HepG2 (cell line): ENCODE measurements around the gene NAB1. TPM values are rescaled to one million over a fixed set of nuclear protein-coding genes. Genes with fewer than 3 reads are reported as not detected.

Experiments
- BRD4 ChIP-seq: sonication (generic); formaldehyde crosslinking; IDR thresholded peaks from 2 replicates; pipeline ENCODE4 v1.4.0; 2020; ENCODE audit warnings: missing genetic modification reagents
- ETV5 ChIP-seq: IDR thresholded peaks from 2 replicates; pipeline ENCODE4 v1.6.1; 2018; ENCODE audit warnings: missing biosample characterization, missing genetic modification reagents, inconsistent platforms, borderline replicate concordance
- GATAD2A ChIP-seq: IDR thresholded peaks from 2 replicates; pipeline ENCODE4 v1.6.1; 2016
- RARA ChIP-seq: IDR thresholded peaks from 2 replicates; pipeline ENCODE4 v1.6.1; 2016; ENCODE audit warnings: missing genetic modification reagents, missing compliant biosample characterization
- TBX2 ChIP-seq: sonication (generic); formaldehyde crosslinking; IDR thresholded peaks from 2 replicates; pipeline ENCODE4 v1.5.0; 2020; ENCODE audit warnings: missing genetic modification reagents, mild to moderate bottlenecking, borderline replicate concordance
- ZBTB7A ChIP-seq: sonication (generic); formaldehyde crosslinking; IDR thresholded peaks from 2 replicates; pipeline ENCODE4 v1.8.0; 2022; ENCODE audit warnings: mild to moderate bottlenecking, missing genetic modification reagents
- ZMAT5 ChIP-seq: sonication (generic); formaldehyde crosslinking; IDR thresholded peaks from 2 replicates; pipeline ENCODE4 v1.5.0; 2020; ENCODE audit warnings: mild to moderate bottlenecking, low read depth, missing genetic modification reagents, borderline replicate concordance
- ZNF142 ChIP-seq: sonication (generic); formaldehyde crosslinking; IDR thresholded peaks from 2 replicates; pipeline ENCODE4 v1.4.0; 2020; ENCODE audit warnings: missing genetic modification reagents
- ZNF256 ChIP-seq: sonication (generic); formaldehyde crosslinking; conservative IDR thresholded peaks from 2 replicates; pipeline ENCODE4 v1.4.0; 2020; ENCODE audit warnings: missing genetic modification reagents
- ZNF3 ChIP-seq: IDR thresholded peaks from 2 replicates; pipeline ENCODE4 v1.7.0; 2017; ENCODE audit warnings: inconsistent platforms
- ZNF562 ChIP-seq: sonication (generic); formaldehyde crosslinking; IDR thresholded peaks from 2 replicates; pipeline ENCODE4 v1.8.0; 2022; ENCODE audit warnings: missing genetic modification reagents, borderline replicate concordance
- ZNF615 ChIP-seq: sonication (generic); formaldehyde crosslinking; IDR thresholded peaks from 2 replicates; pipeline ENCODE4 v1.5.0; 2020; ENCODE audit warnings: mild to moderate bottlenecking, missing genetic modification reagents, borderline replicate concordance
- ZNF704 ChIP-seq: sonication (generic); formaldehyde crosslinking; IDR thresholded peaks from 2 replicates; pipeline ENCODE4 v1.8.1; 2023; ENCODE audit warnings: mild to moderate bottlenecking, inconsistent platforms, moderate library complexity, missing genetic modification reagents, borderline replicate concordance
- ZNF747 ChIP-seq: sonication (generic); formaldehyde crosslinking; IDR thresholded peaks from 2 replicates; pipeline ENCODE4 v1.8.1; 2023; ENCODE audit warnings: missing genetic modification reagents, mild to moderate bottlenecking, borderline replicate concordance
- ZNF777 ChIP-seq: sonication (generic); formaldehyde crosslinking; IDR thresholded peaks from 2 replicates; pipeline ENCODE4 v1.4.0; 2020; ENCODE audit warnings: missing genetic modification reagents
- ZNF784 ChIP-seq: sonication (generic); formaldehyde crosslinking; IDR thresholded peaks from 2 replicates; pipeline ENCODE4 v1.5.1; 2020; ENCODE audit warnings: missing genetic modification reagents, mild to moderate bottlenecking, borderline replicate concordance
- polyA plus RNA-seq, 8 experiments: library from polyadenylated mRNA; depleted of rRNA in 3 of 8; stranded (reverse) in 7 of 8; unstranded in 1 of 8; fragments of >200 nt; fragmentation: Illumina TruSeq in 4 of 8; extraction: Trizol in 4 of 8; gene quantifications; 2 replicates each; pipeline versions ENCODE4 v1.2.1 to v1.2.3, GENCODE V29; 2011 to 2016; ENCODE audit warnings: low read depth in 4 of 8, missing spikeins in 1 of 8, mixed read lengths in 1 of 8; ENCODE audit not compliant: insufficient read depth in 1 of 8
- total RNA-seq, 5 experiments: library from RNA; depleted of rRNA; stranded (reverse); fragments of >200 nt; fragmentation: Illumina TruSeq; extraction: Trizol; gene quantifications; 2 replicates each; pipeline ENCODE4 v1.2.3, GENCODE V29; 2016; ENCODE audit warnings: low read depth in 1 of 5
- TF ChIP-seq, protein P1 (sequence below): sonication (generic); formaldehyde crosslinking; IDR thresholded peaks from 2 replicates; pipeline ENCODE4 v1.8.0; 2022; ENCODE audit warnings: mild to moderate bottlenecking, missing genetic modification reagents; ENCODE audit not compliant: insufficient replicate concordance
- TF ChIP-seq, protein P2 (sequence below): sonication (generic); formaldehyde crosslinking; IDR thresholded peaks from 2 replicates; pipeline ENCODE4 v1.4.0; 2020; ENCODE audit warnings: missing genetic modification reagents

The NAB1 gene
- total and polyA plus RNA-seq, 2 of the 13 experiments (the other 11 are each of a cell fraction or from before 2014, with no cell fraction given) = 24.5 to 46.0 TPM

GRCh38 chr2:190648289-190649034 lies 421 bp upstream of the NAB1 start (continued):
- TF ChIP-seq, protein P1, sequence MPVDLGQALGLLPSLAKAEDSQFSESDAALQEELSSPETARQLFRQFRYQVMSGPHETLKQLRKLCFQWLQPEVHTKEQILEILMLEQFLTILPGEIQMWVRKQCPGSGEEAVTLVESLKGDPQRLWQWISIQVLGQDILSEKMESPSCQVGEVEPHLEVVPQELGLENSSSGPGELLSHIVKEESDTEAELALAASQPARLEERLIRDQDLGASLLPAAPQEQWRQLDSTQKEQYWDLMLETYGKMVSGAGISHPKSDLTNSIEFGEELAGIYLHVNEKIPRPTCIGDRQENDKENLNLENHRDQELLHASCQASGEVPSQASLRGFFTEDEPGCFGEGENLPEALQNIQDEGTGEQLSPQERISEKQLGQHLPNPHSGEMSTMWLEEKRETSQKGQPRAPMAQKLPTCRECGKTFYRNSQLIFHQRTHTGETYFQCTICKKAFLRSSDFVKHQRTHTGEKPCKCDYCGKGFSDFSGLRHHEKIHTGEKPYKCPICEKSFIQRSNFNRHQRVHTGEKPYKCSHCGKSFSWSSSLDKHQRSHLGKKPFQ (CRISPR knock-in tag) = no peak
- TF ChIP-seq ZNF784 = 0 out of 2 replicates have a peak, but pooled peaks have one; percentile 65
- peak; percentile 72 for TF ChIP-seq ZNF777
- TF ChIP-seq ETV5 (CRISPR knock-in tag) = no peak
- TF ChIP-seq RARA = no peak
- TF ChIP-seq BRD4 (CRISPR knock-in tag) = no peak
- no peak for TF ChIP-seq ZNF142 (CRISPR knock-in tag)
- TF ChIP-seq ZNF704 (CRISPR knock-in tag) = no peak
- peak; percentile 32; the same call in 1 of the 2 replicates for TF ChIP-seq GATAD2A (CRISPR knock-in tag)
- peak; percentile 71; the same call in 1 of the 2 replicates for TF ChIP-seq ZBTB7A (CRISPR knock-in tag)
- TF ChIP-seq ZMAT5 = no peak
- no peak for TF ChIP-seq ZNF562 (CRISPR knock-in tag)
- TF ChIP-seq ZNF615 = no peak
- TF ChIP-seq, protein P2, sequence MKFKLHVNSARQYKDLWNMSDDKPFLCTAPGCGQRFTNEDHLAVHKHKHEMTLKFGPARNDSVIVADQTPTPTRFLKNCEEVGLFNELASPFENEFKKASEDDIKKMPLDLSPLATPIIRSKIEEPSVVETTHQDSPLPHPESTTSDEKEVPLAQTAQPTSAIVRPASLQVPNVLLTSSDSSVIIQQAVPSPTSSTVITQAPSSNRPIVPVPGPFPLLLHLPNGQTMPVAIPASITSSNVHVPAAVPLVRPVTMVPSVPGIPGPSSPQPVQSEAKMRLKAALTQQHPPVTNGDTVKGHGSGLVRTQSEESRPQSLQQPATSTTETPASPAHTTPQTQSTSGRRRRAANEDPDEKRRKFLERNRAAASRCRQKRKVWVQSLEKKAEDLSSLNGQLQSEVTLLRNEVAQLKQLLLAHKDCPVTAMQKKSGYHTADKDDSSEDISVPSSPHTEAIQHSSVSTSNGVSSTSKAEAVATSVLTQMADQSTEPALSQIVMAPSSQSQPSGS (CRISPR knock-in tag) = no peak
- TF ChIP-seq ZNF3 (CRISPR knock-in tag) = no peak
- no peak for TF ChIP-seq TBX2
- TF ChIP-seq ZNF747 (CRISPR knock-in tag) = no peak
- no peak for TF ChIP-seq ZNF256 (CRISPR knock-in tag)
